SK-N-MC (cell line): Measurements from ENCODE around the gene FBXO46.
"Not testable (repeated sequence)": the region's sequence is repeated elsewhere in the genome, so short reads cannot be mapped to it uniquely, and the experiment has no call there.

Experiments
- DNase-seq: peaks from one replicate; pipeline ENCODE4 v3.0.0-alpha.2; 2011; ENCODE audit warnings: low read depth, low spot score
- H3K27ac ChIP-seq: fragments of 200-600 bp; sonication (generic); 2 replicates; pipeline ENCODE4 v1.5.1; 2016; ENCODE audit warnings: mixed run types
- H3K36me3 ChIP-seq: fragments of 200-600 bp; sonication (generic); 2 replicates; pipeline ENCODE4 v1.6.1; 2017; ENCODE audit warnings: antibody characterized with exemption, low read length, mixed read lengths; ENCODE audit not compliant: insufficient read depth
- H3K4me3 ChIP-seq: fragments of 200-600 bp; sonication (generic); 2 replicates; pipeline ENCODE4 v1.5.1; 2016
- H3K9ac ChIP-seq: fragments of 200-600 bp; sonication (generic); 2 replicates; pipeline ENCODE4 v1.8.0; 2017; ENCODE audit warnings: mixed run types, mixed read lengths; ENCODE audit not compliant: insufficient read length
- H3K9me3 ChIP-seq: fragments of 200-600 bp; sonication (generic); 2 replicates; pipeline ENCODE4 v1.6.1; 2017; ENCODE audit warnings: low read depth, mild to moderate bottlenecking, antibody characterized with exemption, low read length, moderate library complexity, mixed read lengths
- EZH2 ChIP-seq: fragments of 200-600 bp; sonication (generic); IDR thresholded peaks from one replicate; pipeline ENCODE4 v1.6.1; 2017; ENCODE audit warnings: antibody characterized with exemption
- FOXP2 ChIP-seq: optimal IDR thresholded peaks from 2 replicates; pipeline ENCODE3; 2011; ENCODE audit warnings: mild to moderate bottlenecking, moderate library complexity; ENCODE audit not compliant: insufficient read depth; ENCODE audit errors: extremely low read length, control extremely low read depth
- POLR2AphosphoS5 ChIP-seq: IDR thresholded peaks from 2 replicates; pipeline ENCODE4 v1.6.1; 2012; ENCODE audit warnings: mild to moderate bottlenecking, low read depth, low read length, borderline replicate concordance

Gene FBXO46

GRCh38 chr19:45746866-45747265, 16.2 kb upstream of the FBXO46 start:
- no peak for DNase-seq
- TF ChIP-seq EZH2 (no peak), FOXP2 (no peak), POLR2AphosphoS5 (no peak)
- no peak overlapping the region for H3K4me3 ChIP-seq
- H3K27ac ChIP-seq = no peak overlapping the region
- no peaks in the 10 kb centered on the region for H3K9me3 ChIP-seq
- no peaks in the 10 kb centered on the region for H3K36me3 ChIP-seq
- no peak overlapping the region for H3K9ac ChIP-seq

DNA sequence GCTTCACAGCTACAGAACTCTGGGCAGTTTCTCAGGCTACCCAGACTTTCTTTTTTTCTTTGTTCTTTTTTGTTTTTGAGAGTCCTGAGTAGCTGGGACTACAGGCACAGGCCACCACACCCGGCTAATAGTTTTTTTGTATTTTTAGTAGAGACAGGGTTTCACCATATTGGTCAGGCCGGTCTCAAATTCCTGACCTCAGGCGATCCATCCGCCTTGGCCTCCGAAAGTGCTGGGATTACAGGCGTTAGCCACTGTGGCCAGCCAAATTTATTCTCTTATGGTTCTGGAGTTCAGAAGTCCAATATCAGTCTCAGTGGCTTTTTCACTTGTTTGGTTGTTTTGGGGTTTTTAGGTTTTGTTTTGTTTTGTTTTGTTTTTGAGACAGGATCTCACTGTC, 14.9 kb upstream of the FBXO46 start:
- Histone ChIP-seq H3K36me3 (no peaks in the 10 kb centered on the region), H3K9me3 (no peaks in the 10 kb centered on the region), H3K9ac (no peak overlapping the region), H3K4me3 (no peak overlapping the region), H3K27ac (no peak overlapping the region)
- TF ChIP-seq FOXP2 (no peak), EZH2 (no peak), POLR2AphosphoS5 (no peak)
- DNase-seq = no peak

GRCh38 chr19:45742969-45743368, 12.3 kb upstream of the FBXO46 start:
- Histone ChIP-seq H3K9ac (no peak overlapping the region), H3K36me3 (no peaks in the 10 kb centered on the region), H3K4me3 (no peak overlapping the region), H3K27ac (no peak overlapping the region), H3K9me3 (no peaks in the 10 kb centered on the region)
- TF ChIP-seq EZH2 (no peak), POLR2AphosphoS5 (no peak), FOXP2 (no peak)
- no peak for DNase-seq

DNA sequence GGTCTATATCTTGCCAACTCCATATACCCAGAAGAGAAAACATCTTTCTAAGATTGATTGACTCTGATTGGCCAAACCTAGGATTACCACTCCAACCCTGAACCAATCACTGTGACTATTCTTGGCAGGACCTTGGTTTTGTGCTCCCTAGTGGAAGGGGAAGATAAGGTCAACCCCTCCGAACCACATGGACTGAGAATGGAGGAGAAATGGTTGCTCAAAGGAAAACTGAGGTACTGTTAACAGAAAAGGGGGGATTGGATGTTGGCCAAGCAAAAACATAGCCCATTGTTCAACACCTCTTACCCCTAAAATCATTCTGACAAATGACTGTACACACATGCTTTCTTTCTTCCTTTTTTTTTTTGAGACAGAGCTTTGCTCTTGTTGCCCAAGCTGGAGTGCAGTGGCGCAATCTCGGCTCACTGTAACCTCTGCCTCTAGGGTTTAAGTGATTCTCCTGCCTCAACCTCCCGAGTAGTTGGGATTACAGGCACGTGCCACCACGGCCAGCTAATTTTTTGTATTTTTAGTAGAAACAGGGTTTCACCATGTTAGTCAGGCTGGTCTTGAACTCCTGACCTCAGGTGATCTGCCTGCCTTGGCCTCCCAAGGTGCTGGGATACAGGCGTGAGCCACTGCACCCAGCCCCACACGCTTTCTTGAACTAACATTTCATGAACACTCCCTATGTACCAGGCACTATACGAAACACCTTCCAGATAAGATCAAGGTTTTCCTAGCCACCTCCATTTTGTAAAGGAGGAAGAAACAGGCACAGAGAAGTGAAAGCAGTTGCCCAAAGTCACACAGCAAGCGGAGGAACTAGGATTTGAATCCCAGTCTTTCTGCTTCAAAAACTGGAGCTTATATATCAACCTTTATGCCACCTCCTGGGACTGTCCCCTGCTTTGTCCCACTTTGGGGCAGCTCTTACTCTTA, 9.1 kb upstream of the FBXO46 start:
- Histone ChIP-seq H3K9me3 (no peaks in the 10 kb centered on the region), H3K9ac (no peak overlapping the region)

GRCh38 chr19:45733160-45733810, 2.6 kb upstream of the FBXO46 start, which contains the start of gene MEIOSIN:
MEIOSIN (plus strand) TSS chr19:45733439; CDS start chr19:45735377, 1,938 bp downstream.
- Histone ChIP-seq H3K9ac (no peak within 1 kb of the TSS), H3K4me3 (no peak within 1 kb of the TSS), H3K9me3 (no peaks in the 10 kb centered on the region), H3K27ac (peak within 1 kb of the TSS; percentile 83), H3K36me3 (no peaks in the 10 kb centered on the region)
- DNase-seq = no peak
- TF ChIP-seq FOXP2 (no peak), POLR2AphosphoS5 (no peak), EZH2 (no peak)

More for the DNA sequence above, 9.1 kb upstream of the FBXO46 start:
- DNase-seq = no peak
- no peak for TF ChIP-seq POLR2AphosphoS5
- no peak for TF ChIP-seq FOXP2
- TF ChIP-seq EZH2 = no peak
- Histone ChIP-seq H3K27ac (no peak overlapping the region), H3K36me3 (no peaks in the 10 kb centered on the region), H3K4me3 (no peak overlapping the region)

GRCh38 chr19:45729800-45730290, 851 bp downstream of the FBXO46 start:
- Histone ChIP-seq H3K9ac (peak overlapping the region; percentile 90), H3K27ac (0 out of 2 replicates have a peak overlapping the region, but pooled peaks have one; percentile 31), H3K4me3 (peak overlapping the region; percentile 94), H3K9me3 (no peaks in the 10 kb centered on the region), H3K36me3 (no peaks in the 10 kb centered on the region)
- TF ChIP-seq POLR2AphosphoS5 (no peak), EZH2 (no peak), FOXP2 (no peak)
- DNase-seq = no peak

DNA sequence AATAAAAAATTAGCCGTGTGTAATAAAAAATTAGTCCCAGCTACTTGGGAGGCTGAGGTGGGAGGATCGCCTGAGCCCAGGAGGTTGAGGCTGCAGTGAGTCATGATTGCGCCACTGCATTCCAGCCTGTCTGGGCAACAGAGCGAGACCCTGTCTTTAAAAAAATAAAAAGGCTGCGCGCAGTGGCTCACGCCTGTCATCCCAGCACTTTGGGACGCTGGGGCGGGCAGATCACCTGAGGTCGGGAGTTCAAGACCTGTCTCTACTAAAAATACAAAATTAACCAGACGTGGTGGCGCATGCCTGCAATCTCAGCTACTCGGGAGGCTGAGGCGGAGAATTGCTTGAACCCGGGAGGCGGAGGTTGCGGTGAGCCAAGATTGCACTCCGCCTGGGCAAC, 2.0 kb downstream of the FBXO46 start:
- H3K4me3 ChIP-seq, H3K9me3 ChIP-seq, H3K27ac ChIP-seq, H3K36me3 ChIP-seq, H3K9ac ChIP-seq, DNase-seq: not testable (repeated sequence)

DNA sequence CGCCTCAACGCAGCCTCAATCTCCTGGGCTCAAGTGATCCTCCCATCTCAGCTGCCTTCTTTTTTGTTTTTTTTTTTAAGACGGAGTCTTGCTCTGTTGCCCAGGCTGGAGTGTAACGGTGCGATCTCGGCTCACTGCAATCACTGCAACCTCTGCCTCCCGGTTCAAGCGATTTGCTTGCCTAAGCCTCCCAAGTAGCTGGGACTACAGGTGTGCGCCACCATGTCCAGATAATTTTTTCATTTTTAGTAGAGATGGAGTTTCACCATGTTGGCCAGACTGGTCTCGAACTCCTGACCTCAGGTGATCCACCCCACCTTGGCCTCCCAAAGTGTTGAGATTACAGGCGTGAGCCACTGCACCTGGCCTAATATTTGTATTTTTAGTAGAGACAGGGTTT, 10.6 kb downstream of the FBXO46 start:
- peaks cover 28% of the 10 kb centered on the region for H3K36me3 ChIP-seq
- not testable (repeated sequence) for H3K9ac ChIP-seq, H3K4me3 ChIP-seq, H3K27ac ChIP-seq, H3K9me3 ChIP-seq, DNase-seq
